ENCODE data around the gene HILPDA.
"Not testable (repeated sequence)": the region's sequence is repeated elsewhere in the genome, so short reads cannot be mapped to it uniquely, and the experiment has no call there.

Gene HILPDA

GRCh38 chr7:128463345-128463744 is 7.7 kb downstream of the HILPDA start:
- not testable (repeated sequence) for DNase-seq (ENCODE audit: low spot score)

GRCh38 chr7:128463933-128464332 is 8.3 kb downstream of the HILPDA start:
- DNase-seq (ENCODE audit: low spot score) = not testable (repeated sequence)

GRCh38 chr7:128466871-128467270 is 11.2 kb downstream of the HILPDA start:
- DNase-seq (ENCODE audit: low spot score) = not testable (repeated sequence)

GRCh38 chr7:128476402-128477335 is 21.0 kb downstream of the HILPDA start, which contains the start of gene METTL2B:
Gene METTL2B, plus strand, starts transcription at chr7:128476748. Its CDS starts 18 bp downstream, at chr7:128476766.
- peak; percentile 88 for DNase-seq (ENCODE audit: low spot score)

- DNase-seq (ENCODE audit: low spot score) = not testable (repeated sequence)
Observed at GRCh38 chr7:128477336-128477690, 21.6 kb downstream of the HILPDA start.

- DNase-seq (ENCODE audit: low spot score) = not testable (repeated sequence)
Observed at GRCh38 chr7:128479082-128479481, 23.4 kb downstream of the HILPDA start.

DNA sequence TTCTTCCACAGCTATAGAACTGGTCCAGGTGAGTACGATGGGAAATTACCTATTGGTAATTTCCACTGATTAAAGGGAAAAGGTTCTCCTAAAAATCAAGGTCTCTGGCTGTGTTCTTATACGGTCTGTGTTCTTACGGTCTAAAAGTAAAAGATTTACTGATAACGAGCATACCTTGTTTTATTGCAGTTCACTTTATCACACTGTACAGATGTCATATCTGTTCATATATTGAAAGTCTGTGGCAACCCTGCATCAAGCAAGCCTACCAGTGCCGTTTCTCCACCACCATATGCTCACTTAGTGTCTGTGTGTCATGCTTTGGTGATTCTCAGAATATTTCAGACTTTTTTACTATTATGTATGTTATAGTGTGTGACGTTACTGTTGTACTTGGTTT is 32.5 kb downstream of the HILPDA start:
- not testable (repeated sequence) for DNase-seq (ENCODE audit: low spot score)

GRCh38 chr7:128497405-128497804 is 41.7 kb downstream of the HILPDA start:
- DNase-seq (ENCODE audit: low spot score) = no peak

- DNase-seq (ENCODE audit: low spot score) = not testable (repeated sequence)
Observed at GRCh38 chr7:128505416-128505815, 49.7 kb downstream of the HILPDA start.

GRCh38 chr7:128506819-128507218 is 51.1 kb downstream of the HILPDA start:
- DNase-seq (ENCODE audit: low spot score) = peak; percentile 25

GRCh38 chr7:128507321-128507993 is 51.8 kb downstream of the HILPDA start:
- not testable (repeated sequence) for DNase-seq (ENCODE audit: low spot score)
